ENCODE results near the gene IGSF23. TPM values are rescaled to one million over a fixed set of nuclear protein-coding genes. Genes with fewer than 3 reads are reported as not detected.

The IGSF23 gene
- total RNA-seq, 4 donors from 2014 or later = not detected

DNA sequence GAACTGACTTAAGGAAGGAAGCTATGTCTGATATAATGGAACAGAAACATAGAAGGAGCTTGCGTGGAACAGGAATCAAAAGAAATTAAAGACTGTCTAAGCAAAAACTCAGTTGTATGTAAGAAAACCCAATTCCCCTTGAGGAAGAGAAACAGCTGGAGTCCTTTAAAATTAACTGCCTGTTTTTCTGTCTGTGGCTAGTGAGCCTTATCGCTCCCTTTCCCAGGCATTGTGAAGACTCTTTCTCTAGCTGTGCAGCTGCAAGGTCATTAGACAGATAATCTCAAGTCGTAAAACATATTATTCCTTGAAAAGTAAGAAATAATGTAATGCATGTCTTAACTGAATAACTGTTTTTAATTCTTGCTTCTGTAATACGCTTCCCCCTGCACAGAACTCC, 39.7 kb upstream of the IGSF23 start:
- Histone ChIP-seq H3K27me3 (peaks cover 7% of the 10 kb centered on the region), H3K9me3 (no peaks in the 10 kb centered on the region), H3K27ac (no peak overlapping the region), H3K36me3 (no peaks in the 10 kb centered on the region), H3K4me3 (no peak overlapping the region), H3K4me1 (peaks cover 0 to 3% (median 0%) of the 10 kb centered on the region in 4 donors)
- no peak for TF ChIP-seq EP300 (IDR thresholded peaks at IDR 0.05; ENCODE audit: low read depth)
- no peak for TF ChIP-seq POLR2AphosphoS5 (IDR thresholded peaks at IDR 0.05)
- TF ChIP-seq POLR2A (IDR thresholded peaks at IDR 0.05) = no peak
- TF ChIP-seq, protein P1, sequence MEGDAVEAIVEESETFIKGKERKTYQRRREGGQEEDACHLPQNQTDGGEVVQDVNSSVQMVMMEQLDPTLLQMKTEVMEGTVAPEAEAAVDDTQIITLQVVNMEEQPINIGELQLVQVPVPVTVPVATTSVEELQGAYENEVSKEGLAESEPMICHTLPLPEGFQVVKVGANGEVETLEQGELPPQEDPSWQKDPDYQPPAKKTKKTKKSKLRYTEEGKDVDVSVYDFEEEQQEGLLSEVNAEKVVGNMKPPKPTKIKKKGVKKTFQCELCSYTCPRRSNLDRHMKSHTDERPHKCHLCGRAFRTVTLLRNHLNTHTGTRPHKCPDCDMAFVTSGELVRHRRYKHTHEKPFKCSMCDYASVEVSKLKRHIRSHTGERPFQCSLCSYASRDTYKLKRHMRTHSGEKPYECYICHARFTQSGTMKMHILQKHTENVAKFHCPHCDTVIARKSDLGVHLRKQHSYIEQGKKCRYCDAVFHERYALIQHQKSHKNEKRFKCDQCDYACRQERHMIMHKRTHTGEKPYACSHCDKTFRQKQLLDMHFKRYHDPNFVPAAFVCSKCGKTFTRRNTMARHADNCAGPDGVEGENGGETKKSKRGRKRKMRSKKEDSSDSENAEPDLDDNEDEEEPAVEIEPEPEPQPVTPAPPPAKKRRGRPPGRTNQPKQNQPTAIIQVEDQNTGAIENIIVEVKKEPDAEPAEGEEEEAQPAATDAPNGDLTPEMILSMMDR (IDR thresholded peaks at IDR 0.05) = no peak
- 59 to 83% methylated on average over 3 to 4 of the region's 4 CpGs for WGBS, 2 donors (ENCODE audit: low coverage in 1 of 2)
- intact Hi-C loops (cut with DNase I; ENCODE audit: low total_unique reads) (no loop called here), in situ Hi-C loops (cut with MboI; ENCODE audit: low pct_ligation_motif_present in 1 of 4, low pct_unique_long_range_greater_than_20kb in 1 of 4, low sequenced_read_pairs in 3 of 4) (loop anchor here (5.0 to 10.0 kb wide), 3 partner anchors 81 to 89 kb away; no protein-coding TSS in a partner anchor)
- no peak for DNase-seq

DNA sequence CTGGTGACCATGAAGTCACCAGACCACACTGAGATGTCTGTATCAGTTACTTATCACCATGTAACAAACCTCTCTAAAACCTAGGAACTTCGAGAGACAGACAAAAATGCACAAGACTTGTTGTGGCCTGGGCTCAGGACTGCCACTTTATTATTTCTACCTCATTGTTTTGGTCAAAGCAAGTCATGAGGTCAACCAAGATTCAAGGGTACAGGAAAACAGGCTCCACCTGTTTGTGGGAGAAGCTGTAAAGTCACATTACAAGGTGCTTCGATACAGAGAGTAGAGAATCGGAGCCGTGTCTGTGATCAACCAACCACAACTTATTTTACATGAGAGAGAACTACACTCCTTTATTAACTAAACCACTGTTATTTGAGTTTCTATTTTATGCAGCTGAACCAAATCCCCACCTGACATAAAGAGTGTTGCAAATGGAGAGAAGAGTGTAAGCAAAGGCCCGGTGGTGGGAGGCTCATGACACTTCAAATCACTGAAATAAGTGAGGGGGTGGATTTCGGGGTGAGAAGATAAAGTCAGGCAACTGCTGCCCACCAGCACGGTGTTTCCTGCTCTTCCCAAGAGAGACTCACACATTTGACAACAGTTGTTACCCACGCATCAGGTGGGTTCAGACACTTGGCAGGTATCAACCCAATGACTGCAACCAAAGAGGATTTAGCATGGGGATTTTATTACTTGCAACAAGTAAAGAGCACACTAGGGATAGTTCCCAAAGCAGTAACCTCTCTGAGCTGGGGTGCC, 39.0 kb upstream of the IGSF23 start:
- in situ Hi-C loops (cut with MboI; ENCODE audit: low pct_ligation_motif_present in 1 of 4, low pct_unique_long_range_greater_than_20kb in 1 of 4, low sequenced_read_pairs in 3 of 4) (loop anchor here (5.0 to 10.0 kb wide), 3 partner anchors 80 to 88 kb away; no protein-coding TSS in a partner anchor), intact Hi-C loops (cut with DNase I; ENCODE audit: low total_unique reads) (no loop called here)
- H3K4me1 ChIP-seq = peaks cover 0 to 3% (median 0%) of the 10 kb centered on the region in 4 donors
- no peaks in the 10 kb centered on the region for H3K9me3 ChIP-seq
- TF ChIP-seq, protein P1 (IDR thresholded peaks at IDR 0.05) = no peak
- no peak for TF ChIP-seq POLR2A (IDR thresholded peaks at IDR 0.05)
- no peak for TF ChIP-seq POLR2AphosphoS5 (IDR thresholded peaks at IDR 0.05)
- TF ChIP-seq EP300 (IDR thresholded peaks at IDR 0.05; ENCODE audit: low read depth) = no peak
- no peak for DNase-seq
- 67 to 77% methylated on average over 5 to 8 of the region's 8 CpGs for WGBS, 2 donors (ENCODE audit: low coverage in 1 of 2)
- H3K27me3 ChIP-seq = peaks cover 4% of the 10 kb centered on the region
- no peaks in the 10 kb centered on the region for H3K36me3 ChIP-seq
- H3K27ac ChIP-seq = no peak overlapping the region
- no peak overlapping the region for H3K4me3 ChIP-seq

DNA sequence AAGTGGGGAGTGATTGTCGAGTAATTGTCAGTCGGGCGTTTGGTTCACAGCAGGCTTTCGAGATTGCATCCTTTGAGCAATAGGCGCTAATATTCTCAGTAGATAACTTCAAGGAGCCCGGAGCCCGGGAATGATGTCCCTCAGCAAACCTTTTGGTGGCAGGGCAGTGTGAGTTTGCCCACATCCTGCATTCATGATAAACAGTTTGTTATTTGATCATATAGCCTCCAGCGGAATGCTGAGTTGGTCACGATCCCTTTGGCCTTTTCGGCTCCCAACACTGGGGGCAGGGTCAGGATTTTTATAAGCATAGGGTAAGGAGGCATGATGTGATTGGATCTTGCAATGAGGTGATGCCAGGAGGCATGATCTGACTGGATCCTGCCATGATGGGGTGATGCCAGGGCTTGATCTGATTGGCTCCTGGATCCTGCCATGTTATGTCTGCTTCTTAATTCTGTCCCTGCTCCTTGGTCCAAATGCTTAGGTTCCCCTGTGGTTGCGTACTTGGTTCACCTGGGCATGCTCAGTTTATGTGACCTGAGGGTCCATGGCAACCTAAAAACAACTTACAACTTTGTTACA, 38.2 kb upstream of the IGSF23 start:
- 86% methylated on average over 11 of the region's 11 CpGs; no CpG with 5 or more reads in 1 of the 2 donors for WGBS, 2 donors (ENCODE audit: low coverage in 1 of 2)
- Histone ChIP-seq H3K27ac (no peak overlapping the region), H3K4me3 (no peak overlapping the region), H3K27me3 (no peaks in the 10 kb centered on the region), H3K36me3 (no peaks in the 10 kb centered on the region), H3K4me1 (peaks cover 0 to 5% (median 1%) of the 10 kb centered on the region in 4 donors), H3K9me3 (no peaks in the 10 kb centered on the region)
- no peak for DNase-seq
- TF ChIP-seq POLR2AphosphoS5 (IDR thresholded peaks at IDR 0.05) (no peak), EP300 (IDR thresholded peaks at IDR 0.05; ENCODE audit: low read depth) (no peak), POLR2A (IDR thresholded peaks at IDR 0.05) (no peak)
- TF ChIP-seq, protein P1 (IDR thresholded peaks at IDR 0.05) = no peak
- in situ Hi-C loops (cut with MboI; ENCODE audit: low pct_ligation_motif_present in 1 of 4, low pct_unique_long_range_greater_than_20kb in 1 of 4, low sequenced_read_pairs in 3 of 4) (loop anchor here in 2 of 4 donors (10.0 to 25.0 kb wide), 2 partner anchors 80 to 212 kb away; partner anchors contain the start of gene CBLC (in 1 of the 2)), intact Hi-C loops (cut with DNase I; ENCODE audit: low total_unique reads) (no loop called here)

DNA sequence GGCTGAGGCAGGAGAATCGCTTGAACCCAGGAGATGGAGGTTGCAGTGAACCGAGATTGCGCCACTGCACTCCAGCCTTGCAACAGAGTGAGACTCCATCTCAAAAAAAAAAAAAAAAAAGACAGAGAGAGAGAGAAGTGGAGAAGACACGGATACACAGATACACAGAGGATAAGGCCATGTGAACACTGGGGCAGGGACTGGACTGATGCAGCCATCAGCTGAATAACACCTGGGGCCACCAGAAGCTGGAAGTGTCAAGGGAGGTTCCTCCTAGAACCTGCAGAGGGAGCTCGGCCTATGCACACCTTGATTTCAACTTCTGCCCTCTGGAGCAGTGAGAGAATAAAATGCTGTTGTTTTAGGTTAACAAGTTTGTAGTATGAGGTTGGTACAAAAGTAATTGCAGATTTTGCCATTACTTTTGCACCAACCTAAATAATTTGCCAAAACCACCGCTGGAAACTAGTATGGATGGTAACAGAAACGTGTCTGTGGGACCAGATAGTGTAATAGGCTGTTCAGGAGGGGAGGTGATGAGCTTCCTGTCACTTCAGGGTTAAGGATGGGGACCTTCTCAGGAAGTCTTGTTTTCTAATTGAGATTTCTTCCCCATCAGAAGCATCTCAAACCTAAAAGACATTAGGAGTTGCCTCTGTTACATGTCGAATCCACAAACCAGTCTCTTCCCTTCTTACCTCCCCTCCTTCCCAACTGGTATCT, 36.4 kb upstream of the IGSF23 start:
- Histone ChIP-seq H3K27ac (no peak overlapping the region), H3K36me3 (no peaks in the 10 kb centered on the region), H3K4me3 (no peak overlapping the region), H3K27me3 (no peaks in the 10 kb centered on the region), H3K4me1 (peaks cover 0 to 15% (median 0%) of the 10 kb centered on the region in 4 donors), H3K9me3 (no peaks in the 10 kb centered on the region)
- WGBS, 2 donors (ENCODE audit: low coverage in 1 of 2) = 60 to 62% methylated on average over 7 to 8 of the region's 8 CpGs
- TF ChIP-seq, protein P1 (IDR thresholded peaks at IDR 0.05) = peak; percentile 43 to 74 (median 59)
- no peak for TF ChIP-seq POLR2A (IDR thresholded peaks at IDR 0.05)
- no peak for TF ChIP-seq EP300 (IDR thresholded peaks at IDR 0.05; ENCODE audit: low read depth)
- intact Hi-C loops (cut with DNase I; ENCODE audit: low total_unique reads) = no loop called here
- in situ Hi-C loops (cut with MboI; ENCODE audit: low pct_ligation_motif_present in 1 of 4, low pct_unique_long_range_greater_than_20kb in 1 of 4, low sequenced_read_pairs in 3 of 4) = loop anchor here in 2 of 4 donors (10.0 to 25.0 kb wide), 2 partner anchors 78 to 210 kb away; partner anchors contain the start of gene CBLC (in 1 of the 2)
- DNase-seq = peak; percentile 57

Data from transverse colon (tissue), 4 donors.